GM12878 (cell line): ENCODE measurements around the gene ZNF264. TPM values are rescaled to one million over a fixed set of nuclear protein-coding genes. Genes with fewer than 3 reads are reported as not detected.
A peak's percentile ranks its signal among the peaks of the same experiment; 100 is the strongest.

Source experiments
- ATAC-seq: fragments of 200-7000 bp; cut with Tn5 transposase; 3 replicates; pipeline ENCODE4 v1.9.1; 2020; ENCODE audit warnings: mild to moderate bottlenecking, moderate library complexity
- BruUV-seq: library from RNA; stranded (reverse); fragments of 400-500 nt; replicated peaks from 2 replicates; lab custom pipeline; 2021; lab: Mats Ljungman, UMichigan
- CTCF ChIA-PET: fragments of 300-600 bp; sonication (Branson Sonifier 250); formaldehyde crosslinking; extraction: SDS; loops from one replicate; lab custom pipeline; 2021; ENCODE audit warnings: inconsistent platforms; lab: Yijun Ruan, JAX
- POLR2A ChIA-PET: fragments of 350-600 bp; formaldehyde crosslinking; extraction: SDS; loops from one replicate; lab custom pipeline; 2021; ENCODE audit warnings: inconsistent platforms; lab: Charles Lee
- RAD21 ChIA-PET: fragments of 300-600 bp; sonication (Branson Sonifier 250); formaldehyde crosslinking; loops from one replicate; lab custom pipeline; 2023; ENCODE audit warnings: antibody characterized with exemption; ENCODE audit not compliant: unreplicated experiment; lab: Charles Lee
- SMC1A ChIA-PET: fragments of 300-600 bp; sonication (Branson Sonifier 250); formaldehyde crosslinking; loops from one replicate; lab custom pipeline; 2023; ENCODE audit not compliant: unreplicated experiment, uncharacterized antibody; lab: Charles Lee
- DNase-seq: peaks from one replicate; pipeline ENCODE4 v3.0.0-alpha.2; 2011; ENCODE audit warnings: low read depth, low spot score
- FAIRE-seq: peaks from 3 replicates; lab custom pipeline; 2011; peaks lifted over from hg19 to GRCh38; lab: Jason Lieb, UNC
- H2AFZ ChIP-seq: 2 replicates; pipeline ENCODE4 v1.6.0; 2011; ENCODE audit warnings: low read depth, low read length, control low read depth; ENCODE audit not compliant: control insufficient read depth
- H3K27ac ChIP-seq: 2 replicates; pipeline ENCODE4 v1.5.1; 2011; ENCODE audit warnings: control low read depth; ENCODE audit not compliant: control insufficient read depth, insufficient read depth
- H3K27me3 ChIP-seq, 2 experiments: replicated peaks in 1 of 2; 2 replicates each; pipeline versions ENCODE4 v1.6.0 to v1.6.1; 2011; ENCODE audit warnings: low read length in 1 of 2; ENCODE audit not compliant: control insufficient read depth in 2 of 2, insufficient read depth in 2 of 2
- H3K36me3 ChIP-seq, 2 experiments: 2 replicates each; pipeline ENCODE4 v1.5.1; 2011; ENCODE audit warnings: low read length in 1 of 2; ENCODE audit not compliant: control insufficient read depth in 2 of 2, insufficient read depth in 2 of 2
- H3K4me1 ChIP-seq: 2 replicates; pipeline ENCODE4 v1.6.1; 2011; ENCODE audit warnings: mild to moderate bottlenecking, low read length, moderate library complexity, mixed read lengths; ENCODE audit not compliant: control insufficient read depth, insufficient read depth
- H3K4me2 ChIP-seq: 2 replicates; pipeline ENCODE4 v1.6.0; 2011; ENCODE audit warnings: control low read depth; ENCODE audit not compliant: control insufficient read depth, insufficient read depth
- H3K4me3 ChIP-seq: fragments of 200-600 bp; sonication (generic); 2 replicates; pipeline ENCODE4 v1.5.1; 2016
- H3K79me2 ChIP-seq: 2 replicates; pipeline ENCODE4 v1.6.0; 2011; ENCODE audit warnings: low read length; ENCODE audit not compliant: control insufficient read depth, insufficient read depth
- H3K9ac ChIP-seq: 2 replicates; pipeline ENCODE4 v1.8.0; 2011; ENCODE audit warnings: low read length, control low read depth, mixed read lengths; ENCODE audit not compliant: control insufficient read depth, insufficient read depth
- H3K9me3 ChIP-seq: replicated peaks from 3 replicates; pipeline ENCODE4 v1.5.1; 2011; ENCODE audit warnings: mild to moderate bottlenecking, low read length; ENCODE audit not compliant: control insufficient read depth, insufficient read depth
- H4K20me1 ChIP-seq: 2 replicates; pipeline ENCODE4 v1.6.0; 2011; ENCODE audit not compliant: control insufficient read depth, insufficient read depth
- BCL11A ChIP-seq: IDR thresholded peaks from 2 replicates; pipeline ENCODE4 v1.6.1; 2011; ENCODE audit warnings: low read depth, low read length
- BCL3 ChIP-seq: IDR thresholded peaks from 2 replicates; pipeline ENCODE4 v1.6.1; 2011; ENCODE audit warnings: borderline replicate concordance, low read depth, mild to moderate bottlenecking, moderate library complexity, low read length; ENCODE audit not compliant: insufficient read depth, poor library complexity, severe bottlenecking
- EGR1 ChIP-seq, 2 experiments: IDR thresholded peaks; 1 replicate in 1 of 2; 2 replicates in 1 of 2; pipeline ENCODE4 v1.6.1; 2011 to 2012; ENCODE audit warnings: low read depth in 2 of 2, low read length in 2 of 2, borderline replicate concordance in 1 of 2, mild to moderate bottlenecking in 1 of 2, moderate library complexity in 1 of 2
- EZH2 ChIP-seq: IDR thresholded peaks from 2 replicates; pipeline ENCODE4 v1.6.1; 2012; ENCODE audit warnings: low read depth, mild to moderate bottlenecking, control low read depth, inconsistent platforms, low read length, borderline replicate concordance; ENCODE audit not compliant: control insufficient read depth
- IKZF2 ChIP-seq, 2 experiments: fragments of 450-650 bp; IDR thresholded peaks; 2 replicates each; pipeline ENCODE4 v1.6.1; 2017; ENCODE audit warnings: mild to moderate bottlenecking in 2 of 2, moderate library complexity in 2 of 2
- MLLT1 ChIP-seq: fragments of 450-650 bp; IDR thresholded peaks from 2 replicates; pipeline ENCODE4 v1.6.1; 2016; ENCODE audit warnings: mild to moderate bottlenecking
- MTA2 ChIP-seq: fragments of 450-650 bp; IDR thresholded peaks from 2 replicates; pipeline ENCODE4 v1.6.1; 2016; ENCODE audit warnings: low read depth, mild to moderate bottlenecking, moderate library complexity
- USF1 ChIP-seq: IDR thresholded peaks from 2 replicates; pipeline ENCODE4 v1.6.1; 2011; ENCODE audit warnings: borderline replicate concordance, low read depth, mild to moderate bottlenecking, moderate library complexity, mixed read lengths, low read length; ENCODE audit not compliant: insufficient read depth; ENCODE audit errors: extremely low read length
- WGBS: methylation state at CpG from one replicate; pipeline ENCODE4 v1.1.6; 2016; ENCODE audit warnings: low lambda C conversion rate; ENCODE audit not compliant: insufficient replicate concordance, insufficient coverage; ENCODE audit errors: missing lambda C conversion rate; 5-methylcytosine and 5-hydroxymethylcytosine counted together
- in situ Hi-C: fragments of 300-500 bp; cut with MboI; formaldehyde crosslinking; loops from 9 replicates; pipeline ENCODE4 v1.14.3; 2018; ENCODE audit warnings: mixed read lengths
- intact Hi-C: fragments of 100-400 bp; cut with micrococcal nuclease; formaldehyde crosslinking; loops from one replicate; pipeline ENCODE4 v1.14.2; 2022; ENCODE audit not compliant: unreplicated experiment
- polyA plus RNA-seq, 11 experiments: library from polyadenylated mRNA; depleted of rRNA in 4 of 11; unstranded in 6 of 11; stranded (reverse) in 5 of 11; fragments of >200 nt; fragmentation: Nextera tagmentation in 4 of 11; fragmentation: Illumina TruSeq in 1 of 11; extraction: Ambion mirVana in 4 of 11; extraction: Trizol in 1 of 11; gene quantifications; 1 replicate in 1 of 11; 2 replicates in 10 of 11; pipeline versions ENCODE4 v1.2.1 to v1.2.3, GENCODE V29; 2011 to 2016; ENCODE audit warnings: inconsistent platforms in 2 of 11, missing spikeins in 2 of 11, low read depth in 1 of 11
- total RNA-seq, 4 experiments: library from RNA; depleted of rRNA in 3 of 4; stranded (reverse); fragments of >200 nt in 3 of 4; fragmentation: Illumina TruSeq in 1 of 4; extraction: Trizol in 1 of 4; gene quantifications; 2 replicates each; pipeline versions ENCODE4 v1.2.1 to v1.2.3, GENCODE V29; 2013 to 2021

ZNF264 gene
- total and polyA plus RNA-seq, 10 of the 15 experiments (the other 5 are each of a cell fraction or from before 2014, with no cell fraction given): 0.76 to 22.9 (median 9.4) TPM

GRCh38 chr19:57239982-57240310, 48.6 kb downstream of the ZNF264 start:
- in situ Hi-C loops (no loop called here), intact Hi-C loops (loop anchor here (1.0 kb wide), 2 partner anchors 40 to 80 kb away; partner anchors contain the start of genes ZNF460 and ZNF543)
- Histone ChIP-seq H3K9me3 (no peaks in the 10 kb centered on the region), H2AFZ (peak overlapping the region; percentile 95), H3K36me3 (peaks cover under 1 to 2% of the 10 kb centered on the region in 2 experiments; a peak in 3 of 4 replicates), H3K4me2 (peak overlapping the region; percentile 98), H3K27me3 (no peaks in the 10 kb centered on the region), H3K9ac (peak overlapping the region; percentile 81), H3K27ac (peak overlapping the region; percentile 73), H3K4me3 (peak overlapping the region; percentile 83), H4K20me1 (no peaks in the 10 kb centered on the region), H3K4me1 (peaks cover 9% of the 10 kb centered on the region), H3K79me2 (peaks cover 28% of the 10 kb centered on the region)
- DNase-seq: no peak
- RAD21 ChIA-PET: no interaction called here
- CTCF ChIA-PET: no interaction called here
- POLR2A ChIA-PET: no interaction called here
- WGBS: 33% methylated on average over 12 of the region's 12 CpGs
- no TSS peak for BruUV-seq
- TF ChIP-seq IKZF2 (IDR thresholded peaks at IDR 0.05): no peak
- TF ChIP-seq MLLT1: peak; percentile 95
- TF ChIP-seq USF1: no peak
- no peak for TF ChIP-seq EZH2
- TF ChIP-seq MTA2: no peak
- TF ChIP-seq EGR1 (IDR thresholded peaks at IDR 0.05; ENCODE audit: borderline replicate concordance in 1 of 2, low read depth in 2 of 2, low read length in 2 of 2): no peak
- TF ChIP-seq BCL11A: no peak
- no peak for TF ChIP-seq BCL3
- SMC1A ChIA-PET: no interaction called here
- peak; percentile 12 for ATAC-seq
- no peak for FAIRE-seq
